GM23338 (cell line): ENCODE measurements around the gene PNMA6A.

Source experiments
- CREB1 ChIP-seq: fragments of 250-450 bp; sonication (Bioruptor Pico); IDR thresholded peaks from 2 replicates; pipeline ENCODE4 v1.5.0; 2020; ENCODE audit warnings: low read depth, mild to moderate bottlenecking, moderate library complexity
- CTCF ChIP-seq, 2 experiments: fragments of 200-600 bp in 1 of 2; sonication (generic) in 1 of 2; conservative IDR thresholded peaks; 2 replicates each; pipeline versions ENCODE4 v1.5.1 to v1.6.1; 2016 to 2017; ENCODE audit warnings: antibody characterized with exemption in 2 of 2, low read depth in 2 of 2, mild to moderate bottlenecking in 2 of 2, moderate library complexity in 1 of 2
- EZH2 ChIP-seq: fragments of 200-600 bp; sonication (generic); IDR thresholded peaks from one replicate; pipeline ENCODE4 v1.8.0; 2017; ENCODE audit warnings: antibody characterized with exemption, mild to moderate bottlenecking, low read depth; ENCODE audit not compliant: unreplicated experiment
- EZH2phosphoT487 ChIP-seq: fragments of 200-600 bp; sonication (generic); IDR thresholded peaks from one replicate; pipeline ENCODE4 v1.8.1; 2018; ENCODE audit warnings: antibody characterized with exemption; ENCODE audit not compliant: unreplicated experiment
- JUNB ChIP-seq: IDR thresholded peaks from one replicate; pipeline ENCODE4 v1.6.1; 2016; ENCODE audit warnings: antibody characterized with exemption; ENCODE audit not compliant: unreplicated experiment
- POLR2AphosphoS5 ChIP-seq: IDR thresholded peaks from 2 replicates; pipeline ENCODE4 v1.6.1; 2016; ENCODE audit warnings: antibody characterized with exemption, low read depth
- STAT1 ChIP-seq: IDR thresholded peaks from one replicate; pipeline ENCODE4 v1.6.1; 2016; ENCODE audit warnings: antibody characterized with exemption; ENCODE audit not compliant: unreplicated experiment
- ZNF114 ChIP-seq: fragments of 250-450 bp; sonication (Bioruptor Pico); IDR thresholded peaks from 2 replicates; pipeline ENCODE4 v1.5.0; 2020; ENCODE audit warnings: mild to moderate bottlenecking, moderate library complexity
- TF ChIP-seq, protein P1 (sequence below): IDR thresholded peaks from one replicate; pipeline ENCODE4 v1.6.1; 2018; ENCODE audit warnings: antibody characterized with exemption; ENCODE audit not compliant: unreplicated experiment
- TF ChIP-seq, protein P2 (sequence below): IDR thresholded peaks from 2 replicates; pipeline ENCODE4 v1.6.1; 2016; ENCODE audit warnings: antibody characterized with exemption

- no peak for TF ChIP-seq CTCF (conservative IDR thresholded peaks at IDR 0.05; ENCODE audit: low read depth in 2 of 2)
- TF ChIP-seq EZH2: no peak
- no peak for TF ChIP-seq POLR2AphosphoS5
- TF ChIP-seq STAT1: no peak
- TF ChIP-seq, protein P1, sequence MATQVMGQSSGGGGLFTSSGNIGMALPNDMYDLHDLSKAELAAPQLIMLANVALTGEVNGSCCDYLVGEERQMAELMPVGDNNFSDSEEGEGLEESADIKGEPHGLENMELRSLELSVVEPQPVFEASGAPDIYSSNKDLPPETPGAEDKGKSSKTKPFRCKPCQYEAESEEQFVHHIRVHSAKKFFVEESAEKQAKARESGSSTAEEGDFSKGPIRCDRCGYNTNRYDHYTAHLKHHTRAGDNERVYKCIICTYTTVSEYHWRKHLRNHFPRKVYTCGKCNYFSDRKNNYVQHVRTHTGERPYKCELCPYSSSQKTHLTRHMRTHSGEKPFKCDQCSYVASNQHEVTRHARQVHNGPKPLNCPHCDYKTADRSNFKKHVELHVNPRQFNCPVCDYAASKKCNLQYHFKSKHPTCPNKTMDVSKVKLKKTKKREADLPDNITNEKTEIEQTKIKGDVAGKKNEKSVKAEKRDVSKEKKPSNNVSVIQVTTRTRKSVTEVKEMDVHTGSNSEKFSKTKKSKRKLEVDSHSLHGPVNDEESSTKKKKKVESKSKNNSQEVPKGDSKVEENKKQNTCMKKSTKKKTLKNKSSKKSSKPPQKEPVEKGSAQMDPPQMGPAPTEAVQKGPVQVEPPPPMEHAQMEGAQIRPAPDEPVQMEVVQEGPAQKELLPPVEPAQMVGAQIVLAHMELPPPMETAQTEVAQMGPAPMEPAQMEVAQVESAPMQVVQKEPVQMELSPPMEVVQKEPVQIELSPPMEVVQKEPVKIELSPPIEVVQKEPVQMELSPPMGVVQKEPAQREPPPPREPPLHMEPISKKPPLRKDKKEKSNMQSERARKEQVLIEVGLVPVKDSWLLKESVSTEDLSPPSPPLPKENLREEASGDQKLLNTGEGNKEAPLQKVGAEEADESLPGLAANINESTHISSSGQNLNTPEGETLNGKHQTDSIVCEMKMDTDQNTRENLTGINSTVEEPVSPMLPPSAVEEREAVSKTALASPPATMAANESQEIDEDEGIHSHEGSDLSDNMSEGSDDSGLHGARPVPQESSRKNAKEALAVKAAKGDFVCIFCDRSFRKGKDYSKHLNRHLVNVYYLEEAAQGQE: no peak
- TF ChIP-seq JUNB: no peak
- TF ChIP-seq EZH2phosphoT487: no peak
- TF ChIP-seq, protein P2, sequence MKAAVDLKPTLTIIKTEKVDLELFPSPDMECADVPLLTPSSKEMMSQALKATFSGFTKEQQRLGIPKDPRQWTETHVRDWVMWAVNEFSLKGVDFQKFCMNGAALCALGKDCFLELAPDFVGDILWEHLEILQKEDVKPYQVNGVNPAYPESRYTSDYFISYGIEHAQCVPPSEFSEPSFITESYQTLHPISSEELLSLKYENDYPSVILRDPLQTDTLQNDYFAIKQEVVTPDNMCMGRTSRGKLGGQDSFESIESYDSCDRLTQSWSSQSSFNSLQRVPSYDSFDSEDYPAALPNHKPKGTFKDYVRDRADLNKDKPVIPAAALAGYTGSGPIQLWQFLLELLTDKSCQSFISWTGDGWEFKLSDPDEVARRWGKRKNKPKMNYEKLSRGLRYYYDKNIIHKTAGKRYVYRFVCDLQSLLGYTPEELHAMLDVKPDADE: no peak
- no peak for TF ChIP-seq CREB1
- no peak for TF ChIP-seq ZNF114
Measured at GRCh38 chrX:153074262-153074899, 2.1 kb downstream of the PNMA6A start.
